IMR-90 (cell line): ENCODE results near the gene KDM2B. TPM values are rescaled to one million over a fixed set of nuclear protein-coding genes. Genes with fewer than 3 reads are reported as not detected.
A peak's percentile ranks its signal among the peaks of the same experiment; 100 is the strongest.

ENCODE experiments used
- ATAC-seq: fragments of 200-7000 bp; cut with Tn5 transposase; 2 replicates; pipeline ENCODE4 v1.9.1; 2020; ENCODE audit warnings: low read depth, mild to moderate bottlenecking, moderate library complexity
- BruUV-seq: library from RNA; stranded (reverse); fragments of 400-500 nt; replicated peaks from 2 replicates; lab custom pipeline; 2021; lab: Mats Ljungman, UMichigan
- CTCF ChIA-PET: fragments of 300-600 bp; formaldehyde crosslinking; extraction: SDS; loops from one replicate; lab custom pipeline; 2021; ENCODE audit warnings: antibody characterized with exemption; lab: Yijun Ruan, JAX
- POLR2A ChIA-PET: fragments of 300-600 bp; sonication (Branson Sonifier 250); formaldehyde crosslinking; loops from one replicate; lab custom pipeline; 2022; ENCODE audit warnings: antibody characterized with exemption; ENCODE audit not compliant: unreplicated experiment; lab: Charles Lee
- DNase-seq: peaks from one replicate; pipeline ENCODE4 v3.0.0; 2013
- H2AFZ ChIP-seq: replicated peaks from 2 replicates; pipeline ENCODE3; 2013; ENCODE audit warnings: low read length, mild to moderate bottlenecking; ENCODE audit not compliant: poor library complexity
- H2AK5ac ChIP-seq: 2 replicates; pipeline ENCODE4 v1.6.1; 2013; ENCODE audit warnings: low read depth, low read length, inconsistent platforms
- H2AK9ac ChIP-seq: replicated peaks from 2 replicates; pipeline ENCODE3; 2013; ENCODE audit warnings: mild to moderate bottlenecking, low read depth, low read length, moderate library complexity; ENCODE audit not compliant: poor library complexity
- H2BK120ac ChIP-seq: 2 replicates; pipeline ENCODE4 v1.6.1; 2013; ENCODE audit warnings: low read depth, low read length, inconsistent platforms
- H2BK15ac ChIP-seq: 3 replicates; pipeline ENCODE4 v1.6.1; 2013; ENCODE audit warnings: low read depth, low read length, inconsistent platforms
- H2BK20ac ChIP-seq: 2 replicates; pipeline ENCODE4 v1.6.1; 2013; ENCODE audit warnings: low read depth, mild to moderate bottlenecking, inconsistent platforms, low read length, moderate library complexity
- H2BK5ac ChIP-seq: 2 replicates; pipeline ENCODE4 v1.6.1; 2013; ENCODE audit warnings: mild to moderate bottlenecking, low read depth, low read length, inconsistent platforms; ENCODE audit not compliant: poor library complexity, severe bottlenecking
- H3K14ac ChIP-seq: replicated peaks from 2 replicates; pipeline ENCODE4 v1.6.1; 2013; ENCODE audit warnings: low read depth, low read length, inconsistent platforms
- H3K18ac ChIP-seq: 2 replicates; pipeline ENCODE4 v1.6.1; 2013; ENCODE audit warnings: low read depth, low read length, control low read depth
- H3K23ac ChIP-seq: 2 replicates; pipeline ENCODE4 v1.6.1; 2013; ENCODE audit warnings: low read depth, low read length, inconsistent platforms
- H3K27ac ChIP-seq: 2 replicates; pipeline ENCODE4 v1.5.1; 2013; ENCODE audit warnings: mild to moderate bottlenecking, control low read depth, low read length; ENCODE audit not compliant: insufficient read depth
- H3K27me3 ChIP-seq: 2 replicates; pipeline ENCODE4 v1.6.1; 2013; ENCODE audit warnings: low read length; ENCODE audit not compliant: control insufficient read depth, insufficient read depth
- H3K36me3 ChIP-seq: 2 replicates; pipeline ENCODE4 v1.6.1; 2013; ENCODE audit warnings: low read length, mixed read lengths; ENCODE audit not compliant: control insufficient read depth, insufficient read depth
- H3K4ac ChIP-seq: 2 replicates; pipeline ENCODE4 v1.6.1; 2013; ENCODE audit warnings: low read depth, low read length, inconsistent platforms
- H3K4me1 ChIP-seq: 2 replicates; pipeline ENCODE4 v1.6.1; 2013; ENCODE audit warnings: low read length, mixed read lengths; ENCODE audit not compliant: control insufficient read depth, insufficient read depth
- H3K4me2 ChIP-seq: 2 replicates; pipeline ENCODE4 v1.6.1; 2013; ENCODE audit warnings: low read depth, mild to moderate bottlenecking, control low read depth, low read length, moderate library complexity
- H3K4me3 ChIP-seq: 2 replicates; pipeline ENCODE4 v1.5.1; 2013; ENCODE audit warnings: low read depth, mild to moderate bottlenecking, control low read depth, low read length, moderate library complexity; ENCODE audit not compliant: insufficient read depth
- H3K56ac ChIP-seq: 2 replicates; pipeline ENCODE4 v1.6.1; 2013; ENCODE audit warnings: low read length, inconsistent platforms; ENCODE audit not compliant: insufficient read depth; ENCODE audit errors: extremely low read depth
- H3K79me1 ChIP-seq, 2 experiments: 2 replicates each; pipeline ENCODE4 v1.6.1; 2013; ENCODE audit warnings: low read length in 2 of 2, inconsistent platforms in 1 of 2, low read depth in 1 of 2
- H3K9ac ChIP-seq: 2 replicates; pipeline ENCODE4 v1.6.1; 2013; ENCODE audit warnings: low read depth, low read length, control low read depth
- H3K9me1 ChIP-seq: 2 replicates; pipeline ENCODE4 v1.6.1; 2013; ENCODE audit warnings: low read length, inconsistent platforms; ENCODE audit not compliant: insufficient read depth
- H3K9me3 ChIP-seq: 2 replicates; pipeline ENCODE4 v1.6.1; 2013; ENCODE audit warnings: low read length; ENCODE audit not compliant: control insufficient read depth, insufficient read depth
- H4K20me1 ChIP-seq: 2 replicates; pipeline ENCODE4 v1.6.1; 2013; ENCODE audit warnings: low read length, inconsistent platforms; ENCODE audit not compliant: insufficient read depth
- H4K5ac ChIP-seq: 2 replicates; pipeline ENCODE4 v1.6.1; 2013; ENCODE audit warnings: mild to moderate bottlenecking, low read depth, low read length, control low read depth
- H4K8ac ChIP-seq, 2 experiments: 2 replicates each; pipeline ENCODE4 v1.6.1; 2013; ENCODE audit warnings: low read depth in 2 of 2, low read length in 2 of 2, control low read depth in 1 of 2, inconsistent platforms in 1 of 2
- H4K91ac ChIP-seq: 2 replicates; pipeline ENCODE4 v1.6.1; 2013; ENCODE audit warnings: low read depth, low read length, inconsistent platforms; ENCODE audit not compliant: insufficient read depth
- BHLHE40 ChIP-seq: fragments of 150-350 bp; IDR thresholded peaks from 2 replicates; pipeline ENCODE4 v1.6.1; 2016; ENCODE audit warnings: mild to moderate bottlenecking, low read depth, low read length
- CEBPB ChIP-seq: IDR thresholded peaks from 2 replicates; pipeline ENCODE4 v1.6.1; 2012; ENCODE audit warnings: low read depth, low read length, improper control_type of control experiment
- POLR2A ChIP-seq: IDR thresholded peaks from 2 replicates; pipeline ENCODE4 v1.6.1; 2012; ENCODE audit warnings: mild to moderate bottlenecking, low read depth, low read length
- RFX5 ChIP-seq: IDR thresholded peaks from 2 replicates; pipeline ENCODE4 v1.8.0; 2012; ENCODE audit warnings: low read depth, mild to moderate bottlenecking, low read length, moderate library complexity
- SMC3 ChIP-seq: fragments of 150-350 bp; IDR thresholded peaks from 2 replicates; pipeline ENCODE4 v1.6.1; 2016; ENCODE audit warnings: low read depth, mild to moderate bottlenecking, antibody characterized with exemption, low read length, moderate library complexity
- USF2 ChIP-seq: fragments of 150-350 bp; IDR thresholded peaks from 2 replicates; pipeline ENCODE4 v1.6.1; 2017; ENCODE audit warnings: mild to moderate bottlenecking, antibody characterized with exemption, low read length, low read depth
- WGBS, 2 experiments: methylation state at CpG; one replicate each; pipeline versions ENCODE4 v1.1.5 to v1.1.7; 2013; ENCODE audit warnings: missing lambda C conversion rate in 2 of 2; ENCODE audit not compliant: insufficient read length in 1 of 2; ENCODE audit errors: extremely low coverage in 2 of 2; 5-methylcytosine and 5-hydroxymethylcytosine counted together
- dilution Hi-C: fragments of 300-500 bp; cut with HindIII; formaldehyde crosslinking; loops from one replicate; pipeline ENCODE4 v1.14.3; 2018; ENCODE audit warnings: low sequenced_read_pairs; ENCODE audit not compliant: unreplicated experiment
- in situ Hi-C: fragments of 300-500 bp; cut with MboI; formaldehyde crosslinking; loops from 3 replicates; pipeline ENCODE4 v1.14.3; 2019; ENCODE audit warnings: low sequenced_read_pairs, inconsistent platforms, mixed read lengths
- intact Hi-C: fragments of 100-400 bp; cut with micrococcal nuclease; formaldehyde crosslinking; loops from 2 replicates; pipeline ENCODE4 v1.10.0; 2022
- polyA plus RNA-seq, 3 experiments: library from polyadenylated mRNA; depleted of rRNA; stranded (reverse); fragments of >200 nt; gene quantifications; 2 replicates each; pipeline ENCODE4 v1.2.3, GENCODE V29; 2012; ENCODE audit warnings: low replicate concordance in 1 of 3
- total RNA-seq: library from RNA; depleted of rRNA; stranded (reverse); fragments of >200 nt; gene quantifications from 2 replicates; pipeline ENCODE4 v1.2.3, GENCODE V29; 2012

The KDM2B gene
- total and polyA plus RNA-seq, 2 of the 4 experiments (the other 2 are of a cell fraction) = 22.6 to 24.2 TPM

DNA sequence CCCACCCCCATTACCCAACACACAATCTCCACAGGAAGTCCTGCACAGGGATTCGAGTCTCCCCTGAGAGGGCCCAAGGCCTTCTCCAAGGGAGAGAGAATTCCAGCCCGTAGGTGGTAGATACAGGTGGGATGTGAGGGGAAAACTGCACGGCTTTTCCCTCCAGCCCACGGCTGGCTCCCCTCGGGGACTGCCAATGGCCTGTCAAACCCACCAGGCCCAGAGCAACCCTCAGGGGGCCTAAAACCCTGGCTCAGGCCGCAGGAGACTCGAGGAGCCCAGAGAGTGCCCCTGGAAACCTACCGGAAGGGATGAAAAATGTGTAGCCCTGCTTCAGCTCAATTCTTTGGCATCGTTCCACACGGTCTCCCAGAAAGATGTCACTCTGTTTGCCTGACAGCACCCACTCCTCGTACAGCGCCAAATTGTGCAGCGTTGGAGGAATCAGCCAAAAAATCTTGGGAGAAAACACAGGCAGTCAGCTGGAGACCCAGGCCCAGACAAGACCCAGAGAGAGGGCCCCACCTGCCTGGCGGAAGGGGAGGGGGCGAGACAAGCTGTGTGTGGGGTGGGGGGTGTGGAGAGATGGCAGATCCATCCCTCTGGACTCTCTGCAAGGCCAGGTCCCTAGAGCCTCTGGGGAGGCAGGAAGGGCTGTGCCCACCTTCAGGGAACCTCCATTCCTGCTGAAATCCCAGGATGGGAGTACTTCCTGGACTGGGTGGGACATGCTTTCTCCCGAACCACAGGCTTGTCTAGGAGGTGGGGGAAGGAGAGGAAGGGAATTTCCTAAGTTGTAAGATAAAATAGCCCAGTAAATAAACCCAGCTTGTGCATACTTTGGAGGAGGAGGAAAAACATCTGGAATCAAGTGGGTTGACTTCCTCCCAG, 48.1 kb downstream of the KDM2B start:
- peak overlapping the region; percentile 37; the same call in 1 of the 2 replicates for H3K23ac ChIP-seq
- BruUV-seq = no TSS peak
- peak overlapping the region; percentile 78 for H3K18ac ChIP-seq
- no peaks in the 10 kb centered on the region for H3K27me3 ChIP-seq
- peak overlapping the region; percentile 94; the same call in 1 of the 2 replicates for H2BK20ac ChIP-seq
- peak overlapping the region; percentile 87 for H4K5ac ChIP-seq
- H3K36me3 ChIP-seq = peaks cover 5% of the 10 kb centered on the region; the same call in 1 of the 2 replicates
- peak overlapping the region; percentile 44; the same call in 1 of the 2 replicates for H3K9ac ChIP-seq
- peak overlapping the region; percentile 37 for H2BK5ac ChIP-seq
- peak overlapping the region; percentile 87 for H3K4ac ChIP-seq
- dilution Hi-C loops = no loop called here
- peak overlapping the region; percentile 86 for H4K91ac ChIP-seq
- ChIA-PET CTCF (no interaction called here), POLR2A (interaction anchor here (0.7 kb wide), 1 partner anchor 78 kb away, joined by 25 read pairs; no protein-coding TSS in a partner anchor)
- 50% methylated on average over 2 of the region's 16 CpGs; no CpG with 5 or more reads in 1 of the 2 experiments for WGBS, 2 experiments
- DNase-seq (peak; percentile 84), ATAC-seq (peak; percentile 28)
- H4K8ac ChIP-seq = peak overlapping the region; percentile 83 to 97
- H3K79me1 ChIP-seq = peaks cover 8 to 50% of the 10 kb centered on the region in 2 experiments
- H4K20me1 ChIP-seq = peaks cover 12% of the 10 kb centered on the region; the same call in 1 of the 2 replicates
- H3K4me1 ChIP-seq = peaks cover 33% of the 10 kb centered on the region
- H3K14ac ChIP-seq = peak overlapping the region; percentile 73
- no peak for TF ChIP-seq RFX5
- no peak for TF ChIP-seq SMC3
- TF ChIP-seq POLR2A = no peak
- no peak for TF ChIP-seq USF2
- no peak for TF ChIP-seq BHLHE40
- no peak for TF ChIP-seq CEBPB
- peak overlapping the region; percentile 84 for H2AK9ac ChIP-seq
- intact Hi-C loops = no loop called here
- peak overlapping the region; percentile 41 for H3K4me2 ChIP-seq
- H2AFZ ChIP-seq = peak overlapping the region; percentile 77
- H2BK15ac ChIP-seq = peak overlapping the region; percentile 89; the same call in 2 of the 3 replicates
- in situ Hi-C loops = no loop called here
- peak overlapping the region; percentile 89; the same call in 1 of the 2 replicates for H2AK5ac ChIP-seq
- H3K56ac ChIP-seq = no peak overlapping the region
- no peaks in the 10 kb centered on the region for H3K9me3 ChIP-seq
- no peak overlapping the region for H3K4me3 ChIP-seq
- peaks cover 34% of the 10 kb centered on the region; the same call in 1 of the 2 replicates for H3K9me1 ChIP-seq
- peak overlapping the region; percentile 82; the same call in 1 of the 2 replicates for H3K27ac ChIP-seq
- H2BK120ac ChIP-seq = peak overlapping the region; percentile 82; the same call in 1 of the 2 replicates
